Kidney (tissue), 14 donors: Measurements from ENCODE around the gene TRIM9. TPM values are rescaled to one million over a fixed set of nuclear protein-coding genes. Genes with fewer than 3 reads are reported as not detected.

Experiments
- DNase-seq, 5 donors: peaks; one replicate each; pipeline ENCODE4 v3.0.0-alpha.2; 2013 to 2020
- FAIRE-seq: peaks from 2 replicates; lab custom pipeline; 2012; peaks lifted over from hg19 to GRCh38; lab: Jason Lieb, UNC
- H3K27ac ChIP-seq, 2 donors: one replicate each; pipeline ENCODE4 v1.7.0; 2013; ENCODE audit warnings: low read depth in 2 of 2, low read length in 2 of 2, inconsistent platforms in 1 of 2
- H3K27me3 ChIP-seq: one replicate; pipeline ENCODE4 v1.7.1; 2013; ENCODE audit warnings: low read length, inconsistent platforms; ENCODE audit not compliant: control insufficient read depth, insufficient read depth
- H3K36me3 ChIP-seq, 3 donors: one replicate each; pipeline versions ENCODE4 v1.7.0 to v1.7.1; 2013; ENCODE audit warnings: low read length in 3 of 3, control low read depth in 1 of 3, inconsistent platforms in 1 of 3; ENCODE audit not compliant: insufficient read depth in 3 of 3, control insufficient read depth in 2 of 3
- H3K4me1 ChIP-seq, 3 donors: one replicate each; pipeline versions ENCODE4 v1.7.0 to v1.7.1; 2013; ENCODE audit warnings: low read length in 3 of 3, inconsistent platforms in 1 of 3, low read depth in 1 of 3; ENCODE audit not compliant: control insufficient read depth in 2 of 3, insufficient read depth in 2 of 3
- H3K4me3 ChIP-seq, 3 donors: one replicate each; pipeline versions ENCODE4 v1.7.0 to v1.8.1; 2013; ENCODE audit warnings: low read length in 3 of 3, control low read depth in 1 of 3, inconsistent platforms in 1 of 3
- H3K9ac ChIP-seq, 3 donors: one replicate each; pipeline versions ENCODE4 v1.7.0 to v1.7.1; 2013; ENCODE audit warnings: low read length in 3 of 3, control low read depth in 1 of 3, inconsistent platforms in 1 of 3
- H3K9me3 ChIP-seq, 3 donors: one replicate each; pipeline versions ENCODE4 v1.7.0 to v1.7.1; 2013; ENCODE audit warnings: low read length in 3 of 3, control low read depth in 1 of 3, inconsistent platforms in 1 of 3; ENCODE audit not compliant: control insufficient read depth in 2 of 3, insufficient read depth in 1 of 3
- intact Hi-C: fragments of 100-400 bp; cut with DNase I; formaldehyde crosslinking; loops from one replicate; pipeline ENCODE4 v1.11.1; 2022
- polyA plus RNA-seq: library from polyadenylated mRNA; stranded (reverse); fragments of 350-450 nt; fragmentation: Illumina TruSeq; extraction: RNeasy Lipid Tissue Mini Kit (QIAGEN cat#74804); gene quantifications from one replicate; pipeline ENCODE4 v1.2.3, GENCODE V29; 2014; ENCODE audit warnings: low read depth, low replicate concordance; ENCODE audit not compliant: insufficient read depth
- total RNA-seq: library from RNA; stranded (reverse); fragmentation: NEBNext Ultra II Directional; extraction: Animal tissue kit (Norgen Biotek cat#: 25700); gene quantifications from one replicate; pipeline ENCODE4 v1.2.1, GENCODE V29; 2021
- TF ChIP-seq, protein P1 (sequence below): IDR thresholded peaks from 3 replicates; pipeline ENCODE4 v1.5.1; 2012; ENCODE audit warnings: mild to moderate bottlenecking, moderate library complexity, borderline replicate concordance; ENCODE audit not compliant: insufficient read depth; ENCODE audit errors: extremely low read depth
- donor health status: control.
- donor health status: control.
- donor health status: control.
- donor health status: control.
- donor health status: control.
- donor health status: DM: yes; HTN: yes; CAD: no.
- donor health status: Normal renal cell carcinoma (clear cell type).

TRIM9 gene
- total and polyA plus RNA-seq, 2 donors from 2014 or later, result 0.67 to 2.0 TPM

DNA sequence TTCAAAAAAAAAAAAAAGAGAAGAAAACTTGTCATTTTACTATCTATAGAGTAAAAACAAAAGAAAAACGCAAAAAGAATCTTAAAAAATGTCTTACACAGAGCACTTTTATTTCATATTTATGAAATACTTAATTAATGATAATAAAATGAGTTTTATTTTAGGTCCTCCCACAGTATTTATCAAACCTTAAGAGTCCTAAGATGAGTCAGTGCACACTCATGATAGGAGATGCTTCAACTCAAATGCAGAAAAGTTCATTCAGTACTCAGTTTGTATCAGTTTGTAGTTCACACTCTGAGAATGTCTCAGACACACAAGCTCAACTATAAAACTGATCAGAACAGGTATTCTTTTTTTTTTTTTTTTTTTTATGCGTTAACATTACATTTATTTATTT lies 41.7 kb downstream of the TRIM9 start:
- TF ChIP-seq, protein P1, sequence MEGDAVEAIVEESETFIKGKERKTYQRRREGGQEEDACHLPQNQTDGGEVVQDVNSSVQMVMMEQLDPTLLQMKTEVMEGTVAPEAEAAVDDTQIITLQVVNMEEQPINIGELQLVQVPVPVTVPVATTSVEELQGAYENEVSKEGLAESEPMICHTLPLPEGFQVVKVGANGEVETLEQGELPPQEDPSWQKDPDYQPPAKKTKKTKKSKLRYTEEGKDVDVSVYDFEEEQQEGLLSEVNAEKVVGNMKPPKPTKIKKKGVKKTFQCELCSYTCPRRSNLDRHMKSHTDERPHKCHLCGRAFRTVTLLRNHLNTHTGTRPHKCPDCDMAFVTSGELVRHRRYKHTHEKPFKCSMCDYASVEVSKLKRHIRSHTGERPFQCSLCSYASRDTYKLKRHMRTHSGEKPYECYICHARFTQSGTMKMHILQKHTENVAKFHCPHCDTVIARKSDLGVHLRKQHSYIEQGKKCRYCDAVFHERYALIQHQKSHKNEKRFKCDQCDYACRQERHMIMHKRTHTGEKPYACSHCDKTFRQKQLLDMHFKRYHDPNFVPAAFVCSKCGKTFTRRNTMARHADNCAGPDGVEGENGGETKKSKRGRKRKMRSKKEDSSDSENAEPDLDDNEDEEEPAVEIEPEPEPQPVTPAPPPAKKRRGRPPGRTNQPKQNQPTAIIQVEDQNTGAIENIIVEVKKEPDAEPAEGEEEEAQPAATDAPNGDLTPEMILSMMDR, result no peak
- DNase-seq (no peak), FAIRE-seq (peak; percentile 13)
- intact Hi-C loops, result no loop called here
- H3K36me3 ChIP-seq, result no peaks in the 10 kb centered on the region
- H3K27ac ChIP-seq, result no peak overlapping the region
- H3K9ac ChIP-seq, result no peak overlapping the region
- no peaks in the 10 kb centered on the region for H3K4me1 ChIP-seq
- H3K9me3 ChIP-seq, result no peaks in the 10 kb centered on the region
- H3K27me3 ChIP-seq, result no peaks in the 10 kb centered on the region
- no peak overlapping the region for H3K4me3 ChIP-seq

GRCh38 chr14:51044961-51045360 lies 49.9 kb downstream of the TRIM9 start:
- DNase-seq, result no peak
- TF ChIP-seq, protein P1, result no peak
- Histone ChIP-seq H3K27ac (no peak overlapping the region), H3K4me1 (no peaks in the 10 kb centered on the region), H3K9me3 (no peaks in the 10 kb centered on the region), H3K27me3 (no peaks in the 10 kb centered on the region), H3K4me3 (no peak overlapping the region), H3K36me3 (no peaks in the 10 kb centered on the region), H3K9ac (no peak overlapping the region)
- intact Hi-C loops, result no loop called here
- no peak for FAIRE-seq

- Histone ChIP-seq H3K36me3 (no peaks in the 10 kb centered on the region), H3K27me3 (no peaks in the 10 kb centered on the region), H3K4me3 (no peak overlapping the region), H3K4me1 (no peaks in the 10 kb centered on the region), H3K9ac (no peak overlapping the region), H3K9me3 (no peaks in the 10 kb centered on the region), H3K27ac (no peak overlapping the region)
- TF ChIP-seq, protein P1, result no peak
- DNase-seq, result no peak
- FAIRE-seq, result no peak
- intact Hi-C loops, result no loop called here
Measured at GRCh38 chr14:51041883-51042282, 53.0 kb downstream of the TRIM9 start.

GRCh38 chr14:51041108-51041531 lies 53.8 kb downstream of the TRIM9 start:
- TF ChIP-seq, protein P1, result no peak
- H3K27me3 ChIP-seq, result no peaks in the 10 kb centered on the region
- no peaks in the 10 kb centered on the region for H3K4me1 ChIP-seq
- no peak overlapping the region for H3K4me3 ChIP-seq
- intact Hi-C loops, result no loop called here
- peaks cover 0 to under 1% (median 0%) of the 10 kb centered on the region in 3 donors for H3K9me3 ChIP-seq
- no peaks in the 10 kb centered on the region for H3K36me3 ChIP-seq
- no peak for FAIRE-seq
- DNase-seq, result no peak
- no peak overlapping the region for H3K27ac ChIP-seq
- H3K9ac ChIP-seq, result no peak overlapping the region
